GM12873 (cell line): ENCODE measurements around the gene FAM221A.
A peak's percentile ranks its signal among the peaks of the same experiment; 100 is the strongest.

ENCODE experiments used
- CTCF ChIP-seq: IDR thresholded peaks from 2 replicates; pipeline ENCODE4 v1.5.1; 2012; ENCODE audit warnings: low read depth, mild to moderate bottlenecking, moderate library complexity, low read length, control low read depth; ENCODE audit not compliant: insufficient read depth; ENCODE audit errors: missing control alignments

Gene FAM221A

DNA sequence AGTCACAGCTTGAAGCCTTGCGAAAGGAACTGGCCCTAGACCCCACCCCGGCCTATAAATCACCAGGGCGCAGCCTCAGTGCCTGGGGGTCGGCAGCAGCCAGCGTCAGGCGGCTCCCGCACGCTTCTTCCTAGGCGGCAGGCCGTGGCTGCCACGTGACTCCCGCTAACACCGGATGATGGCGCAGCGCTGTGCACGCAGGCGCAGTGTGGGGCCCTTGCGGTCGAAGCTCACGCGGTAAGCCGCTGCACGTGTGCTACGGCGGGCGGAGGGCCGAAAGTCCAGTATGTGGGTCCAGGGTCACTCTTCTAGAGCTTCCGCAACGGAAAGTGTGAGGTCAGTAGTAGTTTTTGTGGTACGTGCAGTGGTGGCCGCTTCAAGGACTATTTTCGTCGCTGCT lies 30.0 kb downstream of the FAM221A start, which contains the start of gene STK31:
STK31 (plus strand) TSS at position 220 of the 400 bp plus-strand sequence; CDS start at position 287, 67 bp downstream.
- TF ChIP-seq CTCF = no peak

DNA sequence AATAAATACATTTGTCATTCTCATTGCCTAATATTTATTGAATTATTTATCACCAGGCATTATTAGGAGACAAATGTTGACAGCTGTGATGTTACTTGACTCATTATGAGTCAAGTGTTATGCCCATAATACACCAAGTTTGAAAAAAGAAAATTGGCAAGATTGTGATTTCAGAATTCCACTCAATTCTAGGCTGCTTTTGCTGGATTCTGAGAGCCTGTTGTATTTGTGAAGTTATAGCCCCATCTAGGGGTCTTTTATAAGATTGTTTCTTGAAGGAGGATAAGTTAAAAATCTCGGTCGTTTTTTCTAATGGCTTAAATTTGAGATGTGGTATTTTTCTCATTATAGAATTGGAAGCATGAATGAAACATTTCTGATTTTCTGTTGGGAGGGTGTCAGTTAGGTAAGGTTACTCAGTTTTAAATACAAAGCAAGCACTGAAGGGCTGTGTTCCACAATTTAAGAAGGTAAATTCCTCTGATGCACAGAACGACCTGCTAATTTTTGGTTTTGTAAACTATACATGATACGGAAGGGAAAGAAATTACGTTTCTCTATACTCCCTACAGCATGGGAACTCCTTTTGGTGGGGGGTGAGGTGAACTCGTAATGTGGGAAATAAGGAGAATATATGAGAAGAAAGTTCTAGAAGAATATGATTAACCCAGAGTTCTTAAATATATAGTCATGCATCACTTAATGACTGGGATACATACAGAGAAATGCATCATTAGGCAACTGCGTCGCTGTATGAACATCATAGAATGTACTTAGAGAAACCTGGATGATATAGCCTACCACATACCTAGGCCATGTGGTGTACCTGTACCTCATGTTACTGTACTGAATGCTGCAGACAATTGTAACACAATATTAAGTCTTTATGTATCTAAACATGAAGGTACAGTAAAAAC lies 32.6 kb downstream of the FAM221A start:
- peak; percentile 32 for TF ChIP-seq CTCF

GRCh38 chr7:23713285-23714149 lies 33.5 kb downstream of the FAM221A start:
- no peak for TF ChIP-seq CTCF

- TF ChIP-seq CTCF = no peak
These were observed 34.1 kb downstream of the FAM221A start for GRCh38 chr7:23714150-23714464.

- TF ChIP-seq CTCF = no peak
These were observed 34.6 kb downstream of the FAM221A start for GRCh38 chr7:23714579-23714978.

DNA sequence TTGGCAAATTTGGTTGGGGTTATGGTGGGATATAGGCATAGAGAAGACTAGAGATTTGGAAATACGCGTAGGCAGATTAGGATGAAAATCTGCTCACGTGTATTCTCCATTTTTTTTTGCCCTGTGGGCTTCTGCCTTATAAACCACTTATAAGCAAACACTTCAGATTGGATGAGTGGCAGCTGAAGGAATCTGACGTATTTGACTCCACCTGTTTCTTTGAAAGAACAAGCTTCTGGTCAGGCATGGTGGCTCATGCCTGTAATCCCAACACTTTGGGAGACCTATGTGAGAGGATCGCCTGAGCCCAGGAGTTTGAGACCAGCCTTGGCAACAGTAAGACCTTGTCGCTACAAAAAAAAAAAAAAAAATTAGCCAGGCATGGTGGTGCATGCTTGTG lies 35.1 kb downstream of the FAM221A start:
- no peak for TF ChIP-seq CTCF

- no peak for TF ChIP-seq CTCF
These were observed 37.8 kb downstream of the FAM221A start for GRCh38 chr7:23717788-23718187.
